ENCODE data around the gene TCF25. TPM values are rescaled to one million over a fixed set of nuclear protein-coding genes. Genes with fewer than 3 reads are reported as not detected.

The TCF25 gene
- total RNA-seq, 2 donors from 2014 or later, result 166 to 247 TPM

- TF ChIP-seq CTCF (IDR thresholded peaks at IDR 0.05), result no peak
- Histone ChIP-seq H3K4me3 (no peak overlapping the region), H3K9me3 (no peaks in the 10 kb centered on the region), H3K36me3 (peaks cover 80% of the 10 kb centered on the region), H3K27me3 (replicated peaks; ENCODE audit: insufficient read depth) (no peaks in the 10 kb centered on the region), H3K27ac (no peak overlapping the region), H3K4me1 (ENCODE audit: control insufficient read depth in 1 of 2, low read depth in 2 of 2) (no peaks in the 10 kb centered on the region)
- ATAC-seq (ENCODE audit: insufficient number of reproducible peaks, low FRiP score, low read depth), result no peak
- no peak for DNase-seq (ENCODE audit: low spot score)
Measured at GRCh38 chr16:89890200-89890599, 16.8 kb downstream of the TCF25 start.

GRCh38 chr16:89890886-89891657 is 17.7 kb downstream of the TCF25 start:
- ATAC-seq (ENCODE audit: insufficient number of reproducible peaks, low FRiP score, low read depth) (no peak), DNase-seq (ENCODE audit: low spot score) (no peak)
- Histone ChIP-seq H3K36me3 (peaks cover 80% of the 10 kb centered on the region), H3K4me1 (ENCODE audit: control insufficient read depth in 1 of 2, low read depth in 2 of 2) (no peaks in the 10 kb centered on the region), H3K4me3 (no peak overlapping the region), H3K27ac (no peak overlapping the region), H3K27me3 (replicated peaks; ENCODE audit: insufficient read depth) (no peaks in the 10 kb centered on the region), H3K9me3 (no peaks in the 10 kb centered on the region)
- TF ChIP-seq CTCF (IDR thresholded peaks at IDR 0.05), result no peak

GRCh38 chr16:89892055-89892630 is 18.8 kb downstream of the TCF25 start:
- DNase-seq (ENCODE audit: low spot score), result no peak
- no peak for ATAC-seq (ENCODE audit: insufficient number of reproducible peaks, low FRiP score, low read depth)

GRCh38 chr16:89892635-89893034 is 19.2 kb downstream of the TCF25 start:
- H3K4me1 ChIP-seq (ENCODE audit: control insufficient read depth in 1 of 2, low read depth in 2 of 2), result no peaks in the 10 kb centered on the region
- no peaks in the 10 kb centered on the region for H3K27me3 ChIP-seq (replicated peaks; ENCODE audit: insufficient read depth)
- H3K4me3 ChIP-seq, result no peak overlapping the region
- H3K27ac ChIP-seq, result no peak overlapping the region
- no peak for ATAC-seq (ENCODE audit: insufficient number of reproducible peaks, low FRiP score, low read depth)
- H3K36me3 ChIP-seq, result peaks cover 78% of the 10 kb centered on the region
- no peaks in the 10 kb centered on the region for H3K9me3 ChIP-seq
- no peak for DNase-seq (ENCODE audit: low spot score)
- TF ChIP-seq CTCF (IDR thresholded peaks at IDR 0.05), result no peak

More at GRCh38 chr16:89892055-89892630, 18.8 kb downstream of the TCF25 start:
- TF ChIP-seq CTCF (IDR thresholded peaks at IDR 0.05), result no peak
- Histone ChIP-seq H3K36me3 (peaks cover 78% of the 10 kb centered on the region), H3K27ac (no peak overlapping the region), H3K4me3 (no peak overlapping the region), H3K9me3 (no peaks in the 10 kb centered on the region), H3K27me3 (replicated peaks; ENCODE audit: insufficient read depth) (no peaks in the 10 kb centered on the region), H3K4me1 (ENCODE audit: control insufficient read depth in 1 of 2, low read depth in 2 of 2) (no peaks in the 10 kb centered on the region)

GRCh38 chr16:89893642-89894548 is 20.5 kb downstream of the TCF25 start:
- no peak for DNase-seq (ENCODE audit: low spot score)
- Histone ChIP-seq H3K9me3 (no peaks in the 10 kb centered on the region), H3K4me1 (ENCODE audit: control insufficient read depth in 1 of 2, low read depth in 2 of 2) (no peaks in the 10 kb centered on the region), H3K27me3 (replicated peaks; ENCODE audit: insufficient read depth) (no peaks in the 10 kb centered on the region), H3K4me3 (no peak overlapping the region), H3K36me3 (peaks cover 80% of the 10 kb centered on the region), H3K27ac (no peak overlapping the region)
- no peak for TF ChIP-seq CTCF (IDR thresholded peaks at IDR 0.05)
- ATAC-seq (ENCODE audit: insufficient number of reproducible peaks, low FRiP score, low read depth), result no peak

All from thoracic aorta (tissue), 2 donors.